Fibroblast of skin of right biceps (primary cell): ENCODE results near the gene COX6B2.
A peak's percentile ranks its signal among the peaks of the same experiment; 100 is the strongest.

ENCODE experiments used
- DNase-seq: peaks from one replicate; pipeline ENCODE4 v3.0.0-alpha.2; 2013

COX6B2 gene

GRCh38 chr19:55362174-55362989, 7.9 kb upstream of the COX6B2 start:
- no peak for DNase-seq

GRCh38 chr19:55360902-55361301, 6.4 kb upstream of the COX6B2 start:
- no peak for DNase-seq

DNA sequence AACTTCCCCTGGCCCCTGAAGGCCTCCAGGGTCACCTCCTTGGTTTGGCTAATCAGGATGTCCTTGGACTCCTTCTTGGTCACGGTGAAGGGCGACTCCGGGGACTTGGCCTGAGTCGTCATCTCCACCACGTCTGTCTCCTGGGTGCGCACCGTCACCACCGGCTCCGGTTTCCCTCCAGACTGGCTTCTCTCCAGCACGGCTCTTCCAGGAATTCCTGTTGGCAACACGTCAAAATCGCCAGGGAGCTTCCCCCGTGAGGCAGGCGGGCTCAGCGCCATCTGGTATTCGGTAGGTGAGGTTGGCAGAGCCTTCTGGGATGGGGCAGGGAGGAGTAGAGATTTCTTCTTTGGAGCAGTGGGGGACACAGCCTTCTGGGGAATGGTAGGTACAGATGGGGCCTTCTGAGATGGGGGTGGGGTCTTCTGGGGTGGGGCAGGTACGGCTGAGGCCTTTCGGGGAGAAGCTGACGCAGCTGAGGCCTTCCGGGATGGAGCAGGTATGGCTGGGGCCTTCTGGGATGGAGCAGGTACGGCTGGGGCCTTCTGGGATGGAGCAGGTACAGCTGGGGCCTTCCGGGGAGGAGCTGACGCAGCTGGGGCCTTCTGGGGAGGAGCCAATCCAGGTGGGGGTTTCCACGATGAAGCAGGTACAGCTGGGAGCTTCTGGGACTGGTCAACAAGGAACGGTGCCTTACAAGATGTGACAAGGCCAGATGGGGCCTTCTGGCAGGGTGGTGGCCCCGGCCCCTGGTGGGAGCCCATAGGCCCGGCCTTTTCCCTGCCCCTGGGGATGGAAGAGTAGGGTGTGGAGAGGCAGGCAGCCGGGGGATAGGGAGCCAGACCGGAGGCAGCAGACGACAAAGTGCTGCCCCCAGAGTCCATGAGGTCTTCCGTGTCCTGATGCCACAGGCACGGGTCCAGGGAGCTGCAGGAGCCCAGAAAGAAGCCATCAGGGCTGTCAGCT, 4.7 kb upstream of the COX6B2 start:
- DNase-seq, result no peak

DNA sequence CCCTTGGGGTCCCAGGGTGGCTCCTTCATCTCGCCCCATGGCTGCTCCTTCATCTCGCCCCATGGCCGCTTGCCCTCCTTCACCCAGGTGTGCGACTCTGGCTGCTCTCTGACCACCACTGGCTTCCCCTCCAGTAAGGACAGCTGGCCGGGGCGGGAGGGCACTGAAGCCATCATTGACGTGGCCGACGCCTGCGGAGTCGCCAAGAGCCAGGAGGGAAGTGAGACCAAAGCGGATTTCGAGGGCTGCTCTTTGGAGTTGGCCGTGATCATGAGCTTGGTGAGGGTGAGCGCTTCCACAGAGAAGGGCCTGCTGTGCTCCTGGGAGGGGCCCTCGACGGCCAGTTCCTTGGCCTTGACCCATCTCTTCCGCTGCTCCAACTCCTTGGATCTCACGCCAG, 4.0 kb upstream of the COX6B2 start:
- DNase-seq, result no peak

GRCh38 chr19:55355213-55355821, 798 bp upstream of the COX6B2 start:
- no peak for DNase-seq

DNA sequence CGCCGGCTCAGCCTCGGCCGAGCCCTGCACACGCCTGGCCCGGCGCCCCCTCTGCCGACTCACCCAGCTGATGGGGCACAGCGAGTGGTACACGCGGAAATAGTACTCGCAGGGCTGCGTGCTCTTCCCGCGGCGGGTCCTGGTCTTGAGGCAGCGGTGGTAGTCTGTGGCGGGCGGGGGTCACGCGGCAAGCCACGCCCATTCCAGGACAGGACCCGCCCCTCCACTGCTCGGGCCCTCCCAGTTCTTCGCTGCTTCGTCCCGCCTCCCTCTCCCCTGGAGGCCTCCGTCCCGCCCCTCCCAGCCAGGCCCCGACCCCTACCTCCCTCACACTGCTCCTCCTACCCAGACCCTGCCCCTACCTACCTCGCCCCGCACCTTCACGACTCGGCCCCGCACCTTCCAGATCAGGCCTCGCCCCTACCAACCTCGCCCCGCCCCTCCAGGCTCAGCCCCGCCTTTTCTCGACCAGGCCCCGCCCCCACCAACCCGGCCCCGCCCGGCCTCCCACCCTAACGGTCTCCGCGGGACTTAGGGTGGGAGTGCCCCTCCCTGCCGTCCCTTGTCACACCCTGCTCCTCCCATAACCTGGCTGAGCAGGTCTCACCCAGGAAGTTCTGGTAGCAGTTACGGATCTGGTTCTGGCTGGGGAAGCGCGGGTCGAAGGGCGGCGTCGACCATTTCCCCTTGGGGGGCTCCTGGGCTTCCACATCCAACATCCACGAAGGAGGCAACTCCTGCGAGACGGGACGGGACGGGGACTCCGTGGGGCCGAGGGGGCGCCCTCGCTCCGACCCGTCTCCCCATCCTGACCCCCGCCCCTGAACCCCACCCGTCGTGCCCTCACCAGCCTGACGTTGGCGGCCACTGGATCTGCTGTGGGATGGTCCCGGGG, 469 bp downstream of the COX6B2 start:
- peak; percentile 58 for DNase-seq

DNA sequence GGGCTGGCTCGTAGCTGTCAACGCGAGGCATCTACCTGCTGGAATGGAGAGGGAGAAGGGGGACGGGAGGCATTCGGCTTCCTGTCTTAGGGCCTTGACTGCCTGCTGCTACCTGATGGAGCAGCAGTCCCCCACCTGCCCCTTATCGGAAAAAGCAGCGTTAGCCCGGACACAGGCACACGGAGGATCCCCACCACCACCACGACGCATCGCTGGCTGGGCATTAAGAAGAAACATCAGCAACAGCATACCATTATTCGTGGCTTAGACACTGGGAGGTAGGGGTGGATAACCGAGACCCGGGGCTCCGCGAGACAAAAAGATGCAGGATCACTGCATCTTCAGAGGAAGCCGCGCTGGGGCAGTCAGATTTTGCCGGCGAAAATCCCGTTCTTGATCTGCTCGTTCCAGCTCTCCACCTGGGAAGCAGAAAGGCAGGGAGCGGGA, 1.1 kb downstream of the COX6B2 start:
- no peak for DNase-seq

DNA sequence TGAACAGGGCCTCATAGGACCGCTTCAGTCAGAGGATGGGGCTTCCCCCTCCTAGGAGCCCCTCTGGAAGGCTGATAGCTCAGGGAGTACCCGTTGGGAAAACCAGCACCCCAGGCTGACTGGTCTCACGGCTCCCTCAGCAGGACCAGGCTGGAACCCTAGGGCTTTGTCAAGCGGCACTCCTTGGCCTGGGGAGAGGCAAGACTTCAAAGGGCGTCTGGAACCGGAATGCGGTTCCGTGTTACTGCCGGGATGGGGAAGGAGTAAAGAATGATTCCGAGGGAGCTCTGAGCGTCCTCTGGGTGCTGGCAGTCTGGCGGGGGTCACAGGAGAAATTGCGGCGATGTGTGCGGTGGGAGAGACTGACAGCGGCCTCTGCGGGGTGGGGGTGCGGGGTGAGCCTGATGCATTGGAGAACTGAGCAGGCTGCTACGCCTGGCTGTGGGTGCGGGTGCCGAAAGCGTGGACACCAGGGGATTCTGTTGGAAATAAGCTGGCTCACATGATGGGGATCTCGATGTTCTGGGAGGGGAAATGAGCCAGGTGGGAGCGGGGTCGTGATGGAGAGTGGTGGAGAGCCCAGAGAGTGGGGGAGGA, 1.9 kb downstream of the COX6B2 start:
- no peak for DNase-seq

GRCh38 chr19:55352040-55352439, 2.5 kb downstream of the COX6B2 start:
- DNase-seq, result no peak

DNA sequence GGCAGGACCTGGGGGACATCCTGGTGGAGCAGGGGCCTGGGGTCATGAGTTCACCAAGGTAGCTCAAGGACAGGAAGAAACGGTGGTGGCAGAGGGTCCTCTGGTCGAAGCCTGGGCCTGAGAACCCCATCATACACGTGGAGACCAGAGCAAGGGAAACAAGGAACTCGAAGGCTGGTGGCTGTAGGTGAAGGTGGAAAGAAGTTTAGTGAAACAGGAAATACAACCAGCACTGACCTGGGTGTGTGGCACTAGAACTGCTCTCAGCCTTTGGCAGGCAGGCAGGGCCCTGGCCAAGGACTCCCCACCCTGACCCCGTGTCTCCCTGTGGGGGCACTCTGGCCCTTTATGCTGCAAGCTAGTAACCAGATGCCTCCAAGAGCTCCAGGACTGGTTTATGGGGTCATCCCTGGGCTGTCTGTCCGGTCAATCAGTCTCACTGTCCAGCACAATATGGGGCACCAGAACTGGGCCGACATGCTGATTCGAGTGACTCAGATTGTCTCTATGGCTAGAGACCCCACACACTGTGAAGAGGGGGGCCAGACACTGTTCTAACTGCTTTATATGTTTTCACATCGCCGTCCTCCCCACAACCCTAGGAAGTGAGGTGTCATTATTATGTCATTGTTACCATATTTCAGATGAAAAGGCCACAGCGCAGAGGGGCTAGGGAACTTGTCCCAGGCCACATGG, 3.8 kb downstream of the COX6B2 start:
- DNase-seq, result no peak

GRCh38 chr19:55348317-55349034, 6.0 kb downstream of the COX6B2 start:
- no peak for DNase-seq

GRCh38 chr19:55347442-55348009, 7.0 kb downstream of the COX6B2 start:
- DNase-seq, result no peak

DNA sequence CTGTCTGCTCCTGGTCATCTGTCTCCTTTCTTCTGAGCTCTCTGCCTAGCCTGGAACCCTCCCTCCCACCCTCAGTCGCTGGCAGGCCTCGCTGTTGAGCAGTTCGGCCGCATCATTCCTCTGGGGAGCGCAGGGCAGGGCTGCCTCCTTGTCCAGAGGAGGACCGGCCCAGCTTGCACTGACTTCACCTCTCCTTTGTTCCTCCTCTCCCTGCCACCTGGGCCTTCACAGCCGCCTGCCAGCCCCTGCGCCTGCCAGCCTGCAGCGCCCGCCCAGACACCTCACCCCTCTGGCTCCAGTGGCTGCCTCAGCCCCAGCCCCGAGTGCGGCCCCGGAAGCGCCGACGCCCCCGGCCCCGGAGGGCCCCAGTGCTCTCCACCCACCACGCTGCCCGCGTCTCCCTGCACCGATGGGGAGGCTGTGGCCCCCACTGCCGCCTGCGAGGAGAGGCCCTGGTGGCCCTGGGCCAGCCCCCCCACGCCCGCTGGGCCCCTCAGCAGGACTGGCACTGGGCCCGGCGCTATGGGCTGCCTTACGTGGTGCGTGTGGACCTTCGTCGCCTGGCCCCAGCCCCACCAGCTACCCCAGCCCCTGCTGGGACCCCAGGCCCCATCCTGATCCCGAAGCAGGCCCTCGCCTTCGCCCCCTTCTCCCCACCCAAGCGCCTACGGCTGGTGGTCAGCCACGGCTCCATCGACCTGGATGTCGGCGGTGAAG, 7.6 kb downstream of the COX6B2 start:
- no peak for DNase-seq

DNA sequence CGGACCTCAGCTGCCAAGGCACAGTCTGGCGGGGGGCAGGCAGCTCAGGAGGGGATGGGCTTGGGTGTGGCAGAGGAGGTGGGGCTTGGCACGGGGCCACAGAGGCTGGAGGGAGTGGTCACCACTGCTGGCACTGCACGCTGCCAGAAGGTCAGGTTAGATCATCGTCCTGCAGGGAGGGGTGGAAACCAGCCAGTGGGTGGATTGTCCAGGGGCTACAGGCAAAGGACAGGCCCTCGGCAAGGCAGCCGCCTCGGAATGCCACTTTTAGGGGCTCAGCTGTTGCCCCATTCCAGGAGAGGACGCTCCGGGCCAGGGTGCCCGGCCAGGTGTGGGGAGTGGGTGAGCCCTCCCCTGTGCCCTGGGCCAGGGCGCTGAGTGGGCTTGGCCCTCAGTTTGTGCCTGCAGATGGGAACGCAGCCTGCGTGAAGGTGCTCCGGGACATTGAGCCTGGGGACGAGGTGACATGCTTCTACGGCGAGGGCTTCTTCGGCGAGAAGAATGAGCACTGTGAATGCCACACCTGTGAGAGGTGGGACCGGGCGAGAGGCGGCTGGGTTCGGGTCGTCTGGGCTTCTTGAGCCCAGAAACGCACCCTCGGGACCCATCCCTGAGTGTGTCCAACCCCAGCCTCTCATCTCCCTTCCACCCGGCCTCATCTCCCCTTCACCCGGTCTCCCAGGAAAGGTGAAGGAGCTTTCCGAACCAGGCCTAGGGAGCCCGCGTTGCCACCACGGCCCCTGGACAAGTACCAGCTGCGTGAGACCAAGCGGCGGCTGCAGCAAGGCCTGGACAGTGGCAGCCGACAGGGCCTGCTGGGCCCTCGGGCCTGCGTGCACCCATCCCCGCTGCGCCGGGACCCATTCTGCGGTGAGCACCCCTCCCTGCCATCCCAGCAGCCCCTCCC, 8.4 kb downstream of the COX6B2 start:
- DNase-seq, result no peak

DNA sequence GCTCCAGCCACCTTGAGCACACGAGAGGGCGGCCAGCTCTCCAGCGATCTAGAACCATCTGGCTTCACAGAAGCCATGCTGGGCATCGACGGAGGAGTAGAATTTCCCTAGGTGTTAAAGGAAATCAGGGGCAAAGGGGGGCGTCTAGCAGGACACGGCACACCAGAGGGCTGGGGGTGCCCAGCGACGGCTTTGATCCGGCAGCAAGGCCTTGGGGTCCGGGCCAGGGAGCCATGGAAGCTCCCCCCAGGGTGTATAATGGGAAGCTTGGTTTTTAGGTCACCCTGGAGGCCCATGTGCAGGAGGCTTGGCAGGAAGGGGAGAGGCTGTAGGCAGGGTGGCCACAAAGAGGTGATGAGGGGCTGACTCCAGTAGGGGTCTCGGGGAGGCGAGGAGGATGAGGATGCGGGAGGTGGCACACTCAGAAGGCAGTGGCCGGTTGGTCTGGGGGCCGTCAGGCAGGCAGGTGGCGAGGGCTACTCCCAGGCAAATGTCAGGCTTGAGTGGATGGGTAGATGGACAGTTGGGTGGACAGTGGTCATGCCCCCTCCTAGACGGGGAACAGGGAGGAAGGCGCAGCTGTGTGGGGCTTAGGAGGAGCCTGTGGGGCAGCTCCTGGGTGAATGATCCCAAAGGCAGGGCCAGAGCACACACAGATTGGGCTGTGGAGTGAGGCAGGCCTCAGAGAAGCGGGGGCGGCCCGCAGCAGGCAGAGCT, 9.3 kb downstream of the COX6B2 start:
- no peak for DNase-seq

GRCh38 chr19:55344444-55344843, 10.1 kb downstream of the COX6B2 start:
- no peak for DNase-seq
